Measurements from ENCODE around the gene KANK2. TPM values are rescaled to one million over a fixed set of nuclear protein-coding genes. Genes with fewer than 3 reads are reported as not detected.

Gene KANK2
- total and polyA plus RNA-seq, 2 of the 13 experiments (the other 11 are each of a cell fraction or from before 2014, with no cell fraction given), result 5.7 to 12.9 TPM

DNA sequence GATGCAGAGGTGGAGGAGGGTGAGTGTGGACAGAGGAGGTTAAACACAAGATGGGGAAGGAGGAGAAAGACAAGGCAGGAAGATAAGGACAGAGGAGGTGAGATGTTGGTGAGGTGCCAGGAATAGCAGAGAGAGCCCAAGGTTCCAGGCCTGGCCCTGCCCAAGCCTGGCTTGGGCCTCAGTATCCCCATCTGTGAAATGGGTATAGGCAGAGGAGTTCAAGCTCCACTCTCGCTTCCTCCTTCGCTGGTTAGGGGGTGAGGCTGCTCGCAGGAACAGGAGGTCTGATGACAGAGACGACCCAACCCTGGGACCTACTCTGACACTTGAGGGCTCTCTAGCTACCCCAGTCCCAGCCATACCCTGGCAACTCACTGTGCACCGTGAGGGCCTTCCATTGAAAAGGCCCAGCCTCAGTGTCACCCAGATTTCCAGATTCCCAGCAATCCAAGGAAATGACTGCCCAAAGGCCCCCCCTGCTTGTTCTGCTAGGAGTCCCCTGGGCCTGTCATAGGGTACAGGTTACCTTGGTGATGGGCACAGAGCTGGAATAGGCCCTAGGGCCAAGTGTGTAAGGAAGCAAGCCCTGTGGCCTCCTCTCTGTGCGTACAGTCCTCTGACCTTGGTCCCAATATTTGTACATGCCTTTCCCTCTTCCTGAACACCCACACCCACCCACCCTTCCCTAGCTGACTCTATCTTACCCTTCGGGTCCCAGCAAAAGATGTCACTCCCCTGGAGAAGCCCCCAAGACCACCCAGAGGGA lies 33.5 kb upstream of the KANK2 start (continued):
- TF ChIP-seq ZNF282 (IDR thresholded peaks at IDR 0.05; ENCODE audit: partially characterized antibody) (no peak), NBN (conservative IDR thresholded peaks at IDR 0.05) (no peak), SRSF4 (IDR thresholded peaks at IDR 0.05; ENCODE audit: low read depth, low read length, poor library complexity, severe bottlenecking) (no peak), ZNF567 (CRISPR knock-in tag; IDR thresholded peaks at IDR 0.05; ENCODE audit: borderline replicate concordance) (0 out of 2 replicates have a peak, but pooled peaks have one; percentile 38), ZSCAN9 (CRISPR knock-in tag; IDR thresholded peaks at IDR 0.05; ENCODE audit: borderline replicate concordance) (no peak), ZNF879 (CRISPR knock-in tag; IDR thresholded peaks at IDR 0.05) (no peak), ELF3 (CRISPR knock-in tag; IDR thresholded peaks at IDR 0.05) (peak; percentile 61; the same call in 1 of the 2 replicates), ZNF775 (CRISPR knock-in tag; IDR thresholded peaks at IDR 0.05; ENCODE audit: borderline replicate concordance) (no peak), IRF2 (CRISPR knock-in tag; IDR thresholded peaks at IDR 0.05) (0 out of 2 replicates have a peak, but pooled peaks have one; percentile 44), TBP (CRISPR knock-in tag; IDR thresholded peaks at IDR 0.05) (no peak), ZNF343 (CRISPR knock-in tag; IDR thresholded peaks at IDR 0.05) (no peak), HNRNPL (IDR thresholded peaks at IDR 0.05; ENCODE audit: low read depth, low read length) (no peak), ZMYM3 (CRISPR knock-in tag; IDR thresholded peaks at IDR 0.05) (peak; percentile 88), PCBP2 (optimal IDR thresholded peaks at IDR 0.05; ENCODE audit: low read depth, low read length, poor library complexity, severe bottlenecking) (no peak)
- TF ChIP-seq, protein P1, sequence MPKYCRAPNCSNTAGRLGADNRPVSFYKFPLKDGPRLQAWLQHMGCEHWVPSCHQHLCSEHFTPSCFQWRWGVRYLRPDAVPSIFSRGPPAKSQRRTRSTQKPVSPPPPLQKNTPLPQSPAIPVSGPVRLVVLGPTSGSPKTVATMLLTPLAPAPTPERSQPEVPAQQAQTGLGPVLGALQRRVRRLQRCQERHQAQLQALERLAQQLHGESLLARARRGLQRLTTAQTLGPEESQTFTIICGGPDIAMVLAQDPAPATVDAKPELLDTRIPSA (CRISPR knock-in tag; IDR thresholded peaks at IDR 0.05; ENCODE audit: borderline replicate concordance), result no peak
- TF ChIP-seq, protein P2, sequence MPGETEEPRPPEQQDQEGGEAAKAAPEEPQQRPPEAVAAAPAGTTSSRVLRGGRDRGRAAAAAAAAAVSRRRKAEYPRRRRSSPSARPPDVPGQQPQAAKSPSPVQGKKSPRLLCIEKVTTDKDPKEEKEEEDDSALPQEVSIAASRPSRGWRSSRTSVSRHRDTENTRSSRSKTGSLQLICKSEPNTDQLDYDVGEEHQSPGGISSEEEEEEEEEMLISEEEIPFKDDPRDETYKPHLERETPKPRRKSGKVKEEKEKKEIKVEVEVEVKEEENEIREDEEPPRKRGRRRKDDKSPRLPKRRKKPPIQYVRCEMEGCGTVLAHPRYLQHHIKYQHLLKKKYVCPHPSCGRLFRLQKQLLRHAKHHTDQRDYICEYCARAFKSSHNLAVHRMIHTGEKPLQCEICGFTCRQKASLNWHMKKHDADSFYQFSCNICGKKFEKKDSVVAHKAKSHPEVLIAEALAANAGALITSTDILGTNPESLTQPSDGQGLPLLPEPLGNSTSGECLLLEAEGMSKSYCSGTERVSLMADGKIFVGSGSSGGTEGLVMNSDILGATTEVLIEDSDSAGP (CRISPR knock-in tag; IDR thresholded peaks at IDR 0.05; ENCODE audit: borderline replicate concordance), result 0 out of 2 replicates have a peak, but pooled peaks have one; percentile 15
- TF ChIP-seq, protein P3, sequence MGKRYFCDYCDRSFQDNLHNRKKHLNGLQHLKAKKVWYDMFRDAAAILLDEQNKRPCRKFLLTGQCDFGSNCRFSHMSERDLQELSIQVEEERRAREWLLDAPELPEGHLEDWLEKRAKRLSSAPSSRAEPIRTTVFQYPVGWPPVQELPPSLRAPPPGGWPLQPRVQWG (CRISPR knock-in tag; IDR thresholded peaks at IDR 0.05; ENCODE audit: borderline replicate concordance, low read depth), result no peak
- TF ChIP-seq, protein P4, sequence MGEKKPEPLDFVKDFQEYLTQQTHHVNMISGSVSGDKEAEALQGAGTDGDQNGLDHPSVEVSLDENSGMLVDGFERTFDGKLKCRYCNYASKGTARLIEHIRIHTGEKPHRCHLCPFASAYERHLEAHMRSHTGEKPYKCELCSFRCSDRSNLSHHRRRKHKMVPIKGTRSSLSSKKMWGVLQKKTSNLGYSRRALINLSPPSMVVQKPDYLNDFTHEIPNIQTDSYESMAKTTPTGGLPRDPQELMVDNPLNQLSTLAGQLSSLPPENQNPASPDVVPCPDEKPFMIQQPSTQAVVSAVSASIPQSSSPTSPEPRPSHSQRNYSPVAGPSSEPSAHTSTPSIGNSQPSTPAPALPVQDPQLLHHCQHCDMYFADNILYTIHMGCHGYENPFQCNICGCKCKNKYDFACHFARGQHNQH (CRISPR knock-in tag; IDR thresholded peaks at IDR 0.05), result peak; percentile 41; the same call in 1 of the 2 replicates
- TF ChIP-seq, protein P5, sequence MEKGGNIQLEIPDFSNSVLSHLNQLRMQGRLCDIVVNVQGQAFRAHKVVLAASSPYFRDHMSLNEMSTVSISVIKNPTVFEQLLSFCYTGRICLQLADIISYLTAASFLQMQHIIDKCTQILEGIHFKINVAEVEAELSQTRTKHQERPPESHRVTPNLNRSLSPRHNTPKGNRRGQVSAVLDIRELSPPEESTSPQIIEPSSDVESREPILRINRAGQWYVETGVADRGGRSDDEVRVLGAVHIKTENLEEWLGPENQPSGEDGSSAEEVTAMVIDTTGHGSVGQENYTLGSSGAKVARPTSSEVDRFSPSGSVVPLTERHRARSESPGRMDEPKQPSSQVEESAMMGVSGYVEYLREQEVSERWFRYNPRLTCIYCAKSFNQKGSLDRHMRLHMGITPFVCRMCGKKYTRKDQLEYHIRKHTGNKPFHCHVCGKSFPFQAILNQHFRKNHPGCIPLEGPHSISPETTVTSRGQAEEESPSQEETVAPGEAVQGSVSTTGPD (CRISPR knock-in tag; IDR thresholded peaks at IDR 0.05), result no peak
- TF ChIP-seq, protein P6, sequence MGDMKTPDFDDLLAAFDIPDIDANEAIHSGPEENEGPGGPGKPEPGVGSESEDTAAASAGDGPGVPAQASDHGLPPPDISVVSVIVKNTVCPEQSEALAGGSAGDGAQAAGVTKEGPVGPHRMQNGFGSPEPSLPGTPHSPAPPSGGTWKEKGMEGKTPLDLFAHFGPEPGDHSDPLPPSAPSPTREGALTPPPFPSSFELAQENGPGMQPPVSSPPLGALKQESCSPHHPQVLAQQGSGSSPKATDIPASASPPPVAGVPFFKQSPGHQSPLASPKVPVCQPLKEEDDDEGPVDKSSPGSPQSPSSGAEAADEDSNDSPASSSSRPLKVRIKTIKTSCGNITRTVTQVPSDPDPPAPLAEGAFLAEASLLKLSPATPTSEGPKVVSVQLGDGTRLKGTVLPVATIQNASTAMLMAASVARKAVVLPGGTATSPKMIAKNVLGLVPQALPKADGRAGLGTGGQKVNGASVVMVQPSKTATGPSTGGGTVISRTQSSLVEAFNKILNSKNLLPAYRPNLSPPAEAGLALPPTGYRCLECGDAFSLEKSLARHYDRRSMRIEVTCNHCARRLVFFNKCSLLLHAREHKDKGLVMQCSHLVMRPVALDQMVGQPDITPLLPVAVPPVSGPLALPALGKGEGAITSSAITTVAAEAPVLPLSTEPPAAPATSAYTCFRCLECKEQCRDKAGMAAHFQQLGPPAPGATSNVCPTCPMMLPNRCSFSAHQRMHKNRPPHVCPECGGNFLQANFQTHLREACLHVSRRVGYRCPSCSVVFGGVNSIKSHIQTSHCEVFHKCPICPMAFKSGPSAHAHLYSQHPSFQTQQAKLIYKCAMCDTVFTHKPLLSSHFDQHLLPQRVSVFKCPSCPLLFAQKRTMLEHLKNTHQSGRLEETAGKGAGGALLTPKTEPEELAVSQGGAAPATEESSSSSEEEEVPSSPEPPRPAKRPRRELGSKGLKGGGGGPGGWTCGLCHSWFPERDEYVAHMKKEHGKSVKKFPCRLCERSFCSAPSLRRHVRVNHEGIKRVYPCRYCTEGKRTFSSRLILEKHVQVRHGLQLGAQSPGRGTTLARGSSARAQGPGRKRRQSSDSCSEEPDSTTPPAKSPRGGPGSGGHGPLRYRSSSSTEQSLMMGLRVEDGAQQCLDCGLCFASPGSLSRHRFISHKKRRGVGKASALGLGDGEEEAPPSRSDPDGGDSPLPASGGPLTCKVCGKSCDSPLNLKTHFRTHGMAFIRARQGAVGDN (CRISPR knock-in tag; IDR thresholded peaks at IDR 0.05), result peak; percentile 45

Data from HepG2 (cell line).